LoVo (cell line): ENCODE data around the gene IFIT3.

ENCODE experiments used
- DNase-seq: peaks from one replicate; pipeline ENCODE4 v3.0.0-alpha.2; 2016; ENCODE audit warnings: low spot score

Gene IFIT3

DNA sequence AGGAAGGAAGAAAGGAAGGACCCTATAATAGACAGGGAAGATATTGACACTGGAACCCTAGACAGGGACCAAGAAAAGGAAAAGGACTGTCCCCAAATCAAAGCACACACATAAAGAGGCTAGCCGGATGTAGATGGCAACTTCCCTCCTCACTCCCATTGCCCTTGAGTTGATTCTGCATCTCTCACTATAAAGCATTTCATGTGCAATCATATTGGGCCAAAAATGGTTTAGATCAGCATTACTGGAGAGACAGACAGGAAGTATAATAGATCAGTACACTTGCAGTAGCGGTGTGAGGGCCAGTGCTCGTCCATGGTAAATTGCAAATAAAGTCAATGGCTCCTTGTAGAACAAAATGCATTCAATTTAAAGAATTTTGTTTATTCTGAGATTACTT, 8.4 kb downstream of the IFIT3 start:
- DNase-seq, result no peak

DNA sequence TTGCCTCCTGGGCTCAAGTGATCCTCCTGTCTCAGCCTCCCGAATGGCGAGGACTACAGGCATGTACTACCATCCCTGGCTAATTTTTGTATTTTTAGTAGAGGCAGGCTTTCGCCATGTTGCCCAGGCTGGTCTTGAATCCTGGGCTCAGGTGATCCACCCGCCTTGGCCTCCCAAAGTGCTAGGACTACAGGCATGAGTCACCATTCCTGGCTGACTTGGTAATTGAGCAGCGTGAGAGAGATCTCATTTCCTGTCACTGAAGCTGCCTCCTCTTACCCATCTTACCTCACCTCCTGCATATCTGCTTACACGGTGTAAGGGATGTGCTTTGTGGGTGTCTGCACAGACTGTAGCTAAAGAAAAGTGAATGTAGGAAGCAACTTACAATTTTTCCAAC, 9.7 kb downstream of the IFIT3 start:
- DNase-seq, result peak; percentile 13

DNA sequence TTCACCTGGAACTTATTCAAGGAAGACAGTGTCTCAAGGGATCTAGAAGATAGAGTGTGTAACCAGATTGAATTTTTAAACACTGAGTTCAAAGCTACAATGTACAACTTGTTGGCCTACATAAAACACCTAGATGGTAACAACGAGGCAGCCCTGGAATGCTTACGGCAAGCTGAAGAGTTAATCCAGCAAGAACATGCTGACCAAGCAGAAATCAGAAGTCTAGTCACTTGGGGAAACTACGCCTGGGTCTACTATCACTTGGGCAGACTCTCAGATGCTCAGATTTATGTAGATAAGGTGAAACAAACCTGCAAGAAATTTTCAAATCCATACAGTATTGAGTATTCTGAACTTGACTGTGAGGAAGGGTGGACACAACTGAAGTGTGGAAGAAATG, 10.9 kb downstream of the IFIT3 start:
- no peak for DNase-seq

DNA sequence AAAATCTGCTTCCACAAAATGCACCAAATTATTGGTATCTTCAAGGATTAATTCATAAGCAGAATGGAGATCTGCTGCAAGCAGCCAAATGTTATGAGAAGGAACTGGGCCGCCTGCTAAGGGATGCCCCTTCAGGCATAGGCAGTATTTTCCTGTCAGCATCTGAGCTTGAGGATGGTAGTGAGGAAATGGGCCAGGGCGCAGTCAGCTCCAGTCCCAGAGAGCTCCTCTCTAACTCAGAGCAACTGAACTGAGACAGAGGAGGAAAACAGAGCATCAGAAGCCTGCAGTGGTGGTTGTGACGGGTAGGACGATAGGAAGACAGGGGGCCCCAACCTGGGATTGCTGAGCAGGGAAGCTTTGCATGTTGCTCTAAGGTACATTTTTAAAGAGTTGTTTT, 12.1 kb downstream of the IFIT3 start:
- no peak for DNase-seq

DNA sequence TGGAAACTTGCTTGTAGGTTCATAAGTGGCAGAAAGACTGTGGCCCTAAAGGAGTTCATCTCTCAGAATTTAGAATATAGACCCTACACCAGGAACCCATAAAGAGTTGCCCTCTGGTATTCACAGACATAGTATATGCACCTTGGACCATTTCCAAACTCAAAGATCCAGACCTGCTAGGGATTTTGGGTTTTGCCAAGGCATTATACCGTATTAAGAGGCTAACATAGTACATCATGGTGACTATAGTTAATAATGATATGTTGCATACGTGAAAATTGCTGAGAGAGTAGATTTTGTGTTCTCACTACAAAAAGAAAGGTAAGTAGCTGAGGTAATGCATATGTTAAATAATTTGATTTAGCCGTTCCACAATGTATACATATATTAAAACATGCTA, 13.9 kb downstream of the IFIT3 start:
- no peak for DNase-seq

DNA sequence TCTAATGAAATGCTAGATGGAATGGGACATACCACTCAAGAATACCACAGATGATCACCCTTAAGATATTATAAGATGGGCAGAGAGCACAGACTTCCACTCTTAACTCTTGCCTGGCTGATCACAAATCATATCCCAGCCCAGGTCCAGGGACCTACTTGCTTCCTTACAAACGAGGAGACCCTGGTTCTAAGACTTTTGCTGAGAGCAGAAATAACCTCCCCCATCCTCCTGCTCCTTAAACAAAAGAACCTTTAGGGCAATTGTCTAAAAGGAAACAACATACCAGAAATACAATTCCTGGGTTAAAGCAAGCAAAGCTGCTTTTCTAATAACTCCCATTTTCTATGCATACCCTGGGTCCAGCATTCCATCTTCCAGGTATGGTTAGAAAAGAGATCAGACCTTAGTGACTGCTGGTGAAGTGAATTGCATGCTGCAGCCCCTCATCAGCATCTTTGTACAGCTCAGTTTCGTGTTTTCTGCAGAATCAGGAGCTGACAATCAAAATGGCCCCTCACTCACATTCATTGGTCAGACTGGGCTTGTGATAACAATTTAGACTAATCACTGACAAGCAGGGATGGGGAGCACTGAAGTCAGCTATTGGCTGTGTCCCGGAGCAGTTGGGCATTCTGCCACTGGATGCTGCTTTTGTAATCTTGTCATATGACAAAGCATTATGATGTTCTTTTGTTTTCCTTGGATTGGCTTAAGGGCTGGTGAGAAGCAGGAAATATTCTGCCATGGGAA, 14.6 kb downstream of the IFIT3 start:
- DNase-seq, result no peak

DNA sequence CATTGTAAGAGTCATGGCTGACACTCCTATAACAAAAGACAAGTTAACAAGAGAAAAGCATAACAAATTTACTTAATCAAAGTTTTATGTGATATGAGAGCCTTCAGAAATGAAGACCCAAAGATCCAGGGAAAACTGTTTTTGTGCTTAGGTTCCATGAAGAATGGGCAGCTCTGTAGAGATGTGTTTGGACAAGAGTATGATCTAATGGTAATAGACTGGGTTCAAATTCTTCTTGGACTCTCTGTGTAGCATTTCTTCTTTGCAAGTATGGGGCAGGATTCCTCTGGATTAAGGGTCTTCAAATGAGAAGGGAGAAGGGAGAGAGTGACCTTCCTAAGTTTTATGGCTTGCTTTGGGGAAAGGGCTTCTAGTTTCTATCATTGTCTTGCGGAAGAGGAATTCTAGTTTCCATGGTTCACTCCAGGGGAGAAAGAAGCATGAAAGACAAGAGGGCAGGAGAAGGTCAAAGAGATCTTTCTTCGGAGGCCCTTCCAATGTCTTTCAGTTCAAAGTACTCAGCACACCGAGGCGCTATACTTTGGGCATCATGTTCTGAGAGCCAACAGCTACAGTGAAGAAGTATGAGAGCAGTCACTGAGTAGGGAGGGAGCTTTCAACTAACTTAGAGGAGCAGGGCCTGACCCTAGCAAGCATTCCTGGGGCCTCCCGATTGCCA, 15.4 kb downstream of the IFIT3 start:
- DNase-seq, result no peak

DNA sequence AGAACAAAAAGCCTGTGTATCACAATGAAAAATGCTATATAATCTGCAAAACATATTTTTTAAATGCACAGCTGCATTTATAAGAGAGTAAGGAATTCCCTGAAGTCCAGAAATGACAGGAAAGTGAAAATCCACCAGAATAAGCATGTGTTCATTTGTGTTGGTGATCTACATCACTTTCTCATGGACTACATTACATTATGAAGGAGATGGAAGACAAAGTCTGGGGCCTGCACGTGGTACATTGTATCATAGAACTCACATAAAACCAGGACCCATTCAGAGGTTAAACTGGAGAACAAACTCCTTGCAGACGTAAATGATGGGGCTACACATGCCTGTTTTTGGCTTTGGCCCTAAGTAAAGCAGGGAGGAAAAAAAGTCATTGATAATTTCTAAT, 16.4 kb downstream of the IFIT3 start:
- no peak for DNase-seq

DNA sequence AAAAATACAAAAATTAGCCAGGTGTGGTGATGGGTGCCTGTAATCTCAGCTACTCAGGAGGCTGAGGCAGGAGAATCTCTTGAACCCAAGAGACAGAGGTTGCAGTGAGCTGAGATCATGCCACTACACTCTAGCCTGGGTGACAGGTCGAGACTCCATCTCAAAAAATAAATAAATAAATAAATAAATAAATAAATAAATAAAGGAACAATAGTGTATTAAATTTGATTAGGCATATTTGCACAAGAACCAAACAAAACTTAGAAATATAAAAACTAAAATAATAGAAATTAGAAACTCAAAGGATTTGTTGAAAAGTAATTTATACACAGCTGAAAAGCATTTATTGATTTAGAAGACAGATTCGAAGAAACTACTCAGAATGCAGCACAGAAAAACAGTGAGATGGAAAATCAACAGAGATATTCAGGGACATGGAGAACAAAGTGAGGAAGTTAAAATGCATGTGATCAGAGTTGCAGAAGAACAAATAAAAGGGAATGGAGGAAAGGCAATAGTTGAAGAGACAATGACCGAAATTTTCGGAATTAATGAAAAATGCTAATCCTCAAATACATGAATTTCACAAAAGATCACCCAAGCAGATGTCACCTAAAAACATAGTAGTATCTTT, 17.7 kb downstream of the IFIT3 start:
- no peak for DNase-seq

DNA sequence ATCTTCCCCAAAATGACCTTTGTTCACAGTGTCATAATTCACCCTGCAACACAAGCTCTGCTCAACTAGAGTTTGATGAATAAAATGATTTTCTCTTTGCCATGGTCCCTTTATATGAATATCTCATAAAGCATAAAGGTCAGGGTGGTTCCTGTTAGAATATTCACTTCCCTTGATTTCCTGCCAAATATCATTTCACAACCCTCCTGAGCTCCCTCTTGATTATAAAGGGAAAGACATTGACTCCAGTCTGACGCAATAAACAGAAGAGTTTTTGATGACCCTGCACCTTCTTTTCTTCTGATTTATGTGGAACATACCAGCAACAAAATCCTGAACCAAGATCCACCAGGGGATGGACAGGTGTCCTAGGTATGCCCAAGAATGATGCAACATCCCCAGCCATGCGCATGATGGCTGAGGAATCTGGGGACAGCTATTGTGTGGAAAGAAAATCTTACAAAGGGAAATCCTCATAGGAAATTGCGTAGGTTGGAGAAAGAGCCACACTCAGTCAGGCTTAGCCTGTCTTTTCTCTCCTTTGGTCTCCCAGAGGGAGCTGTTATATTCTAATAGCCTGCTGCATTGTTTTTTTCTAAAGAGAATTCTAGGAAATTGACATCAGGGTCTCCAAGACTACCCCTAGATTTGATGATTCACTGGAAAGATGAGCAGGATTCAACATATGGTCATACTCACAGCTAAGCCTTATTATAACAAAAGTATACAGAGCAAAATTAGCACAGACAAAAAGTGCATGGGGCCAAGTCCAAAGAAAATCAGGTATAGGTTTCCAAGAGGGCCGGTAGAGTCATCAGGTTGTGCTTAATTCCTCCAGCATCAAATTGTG, 18.8 kb downstream of the IFIT3 start:
- DNase-seq, result peak; percentile 64

DNA sequence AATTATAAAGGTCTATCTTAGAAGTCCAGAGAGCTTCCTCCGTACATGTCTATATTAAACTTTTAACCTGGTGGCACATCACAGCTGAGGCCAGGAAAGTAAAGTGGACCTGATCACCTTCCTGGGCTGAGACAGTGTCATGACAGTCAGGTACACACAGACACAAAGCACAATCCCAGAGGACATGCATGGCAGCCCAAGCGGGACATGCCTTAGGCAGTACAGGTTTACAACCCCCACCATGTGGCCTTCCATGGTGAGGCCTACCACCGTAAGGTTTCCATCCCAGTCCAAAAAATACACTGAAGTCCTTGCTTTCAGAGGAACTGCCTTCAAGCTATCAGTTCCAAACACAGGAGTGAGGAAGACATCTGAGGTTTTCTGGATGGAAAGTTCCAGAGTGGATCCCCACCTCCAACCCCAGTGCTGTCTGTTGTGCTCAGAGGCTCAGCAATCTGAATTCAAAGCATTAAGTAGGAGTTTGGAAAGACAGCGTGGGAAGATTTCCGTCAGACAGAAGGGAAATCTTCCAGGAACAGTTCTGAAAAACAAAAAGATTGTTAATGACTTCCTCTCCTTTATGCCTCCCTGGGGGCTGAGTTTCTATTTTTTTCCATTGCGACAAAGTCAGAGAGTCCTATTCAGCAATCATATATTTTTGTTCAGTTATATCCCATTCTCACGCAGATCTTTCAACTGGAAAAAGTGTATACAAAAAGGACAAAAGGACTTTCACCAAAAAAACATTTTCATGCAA, 20.1 kb downstream of the IFIT3 start:
- DNase-seq, result no peak

DNA sequence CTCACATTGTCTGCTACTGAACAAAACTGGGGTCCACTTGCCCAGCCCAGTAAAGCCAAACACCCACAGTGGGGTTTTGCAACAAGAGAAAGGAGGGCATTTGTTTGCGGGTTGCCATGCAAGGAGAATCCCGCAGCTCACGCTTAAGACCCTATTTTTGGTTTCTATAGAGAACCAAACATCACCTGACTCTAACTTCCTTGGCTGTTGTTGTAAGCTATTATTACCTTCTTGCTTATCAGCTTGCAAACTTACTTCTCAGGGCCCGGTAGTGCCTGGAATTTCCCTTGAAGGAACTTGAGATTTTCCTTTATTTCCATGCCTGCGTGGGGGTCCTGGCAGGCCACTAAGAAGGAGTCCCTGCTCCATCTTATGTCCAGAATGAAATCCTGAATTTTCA, 20.7 kb downstream of the IFIT3 start:
- DNase-seq, result no peak

DNA sequence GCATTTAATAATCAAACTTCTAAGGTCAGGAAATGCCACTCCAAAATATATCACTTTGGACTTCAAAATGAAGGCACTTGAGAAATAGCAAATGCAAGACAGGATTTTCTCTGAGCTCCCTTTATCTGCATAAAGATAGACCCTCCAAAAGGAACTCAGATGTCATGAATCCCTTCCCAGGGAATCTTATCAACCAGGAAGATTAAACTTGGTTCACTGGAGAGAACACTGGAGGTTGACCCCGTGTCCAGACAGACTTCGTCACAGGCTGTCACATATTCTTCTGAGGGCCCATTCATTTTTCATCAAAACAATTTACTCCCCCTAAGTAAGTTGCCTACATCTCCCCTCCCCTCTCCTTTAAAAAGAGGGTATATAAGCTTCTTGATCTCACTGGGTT, 21.2 kb downstream of the IFIT3 start:
- DNase-seq, result no peak

DNA sequence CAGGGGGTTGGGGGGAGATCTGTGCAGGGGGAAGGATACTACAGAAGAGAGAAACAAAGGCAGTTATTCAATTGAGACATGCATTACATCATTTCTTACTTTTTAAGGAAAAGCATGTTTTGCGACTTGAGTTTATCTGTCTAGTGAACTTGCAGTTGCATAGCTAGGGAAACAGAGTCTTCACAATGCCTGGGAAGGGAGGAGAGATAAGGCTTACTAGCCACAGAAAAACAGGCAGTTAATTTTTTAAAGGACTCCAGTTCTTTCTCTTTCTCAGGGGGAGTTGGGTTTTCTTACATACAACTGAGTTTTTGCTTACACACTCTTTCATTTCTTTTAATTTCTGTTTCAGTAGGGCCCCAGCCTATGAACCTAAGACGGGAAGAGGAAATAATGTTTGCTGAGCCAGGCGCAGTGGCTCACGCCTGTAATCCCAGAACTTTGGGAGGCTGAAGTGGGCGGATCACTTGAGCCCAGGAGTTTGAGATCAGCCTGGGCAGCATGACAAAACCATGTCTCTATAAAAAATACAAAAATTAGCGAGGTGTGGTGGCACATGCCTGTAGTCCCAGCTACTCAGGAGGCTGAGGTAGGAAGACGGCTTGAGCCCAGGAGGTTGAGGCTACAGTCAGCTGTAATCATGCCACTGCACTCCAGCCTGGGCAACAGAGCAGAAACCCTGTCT, 23.0 kb downstream of the IFIT3 start:
- peak; percentile 13 for DNase-seq

DNA sequence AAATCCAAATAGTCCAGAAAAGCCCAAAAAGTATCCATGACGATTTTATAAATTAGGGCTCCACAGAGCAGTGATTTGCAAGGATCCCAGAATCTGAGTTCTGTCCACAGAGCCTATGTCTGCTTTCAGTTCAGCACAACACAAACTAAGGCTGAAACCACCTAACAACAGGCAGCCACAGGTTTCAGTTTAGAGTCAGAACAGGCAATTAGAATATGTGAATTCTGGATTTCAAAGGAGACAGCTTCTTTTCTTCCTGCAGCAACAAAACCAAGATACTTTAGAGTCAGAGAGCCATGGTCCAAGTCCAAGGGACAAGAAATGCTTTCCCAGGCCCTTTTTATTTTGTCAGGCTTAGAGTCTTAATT, 23.6 kb downstream of the IFIT3 start:
- peak; percentile 9 for DNase-seq

DNA sequence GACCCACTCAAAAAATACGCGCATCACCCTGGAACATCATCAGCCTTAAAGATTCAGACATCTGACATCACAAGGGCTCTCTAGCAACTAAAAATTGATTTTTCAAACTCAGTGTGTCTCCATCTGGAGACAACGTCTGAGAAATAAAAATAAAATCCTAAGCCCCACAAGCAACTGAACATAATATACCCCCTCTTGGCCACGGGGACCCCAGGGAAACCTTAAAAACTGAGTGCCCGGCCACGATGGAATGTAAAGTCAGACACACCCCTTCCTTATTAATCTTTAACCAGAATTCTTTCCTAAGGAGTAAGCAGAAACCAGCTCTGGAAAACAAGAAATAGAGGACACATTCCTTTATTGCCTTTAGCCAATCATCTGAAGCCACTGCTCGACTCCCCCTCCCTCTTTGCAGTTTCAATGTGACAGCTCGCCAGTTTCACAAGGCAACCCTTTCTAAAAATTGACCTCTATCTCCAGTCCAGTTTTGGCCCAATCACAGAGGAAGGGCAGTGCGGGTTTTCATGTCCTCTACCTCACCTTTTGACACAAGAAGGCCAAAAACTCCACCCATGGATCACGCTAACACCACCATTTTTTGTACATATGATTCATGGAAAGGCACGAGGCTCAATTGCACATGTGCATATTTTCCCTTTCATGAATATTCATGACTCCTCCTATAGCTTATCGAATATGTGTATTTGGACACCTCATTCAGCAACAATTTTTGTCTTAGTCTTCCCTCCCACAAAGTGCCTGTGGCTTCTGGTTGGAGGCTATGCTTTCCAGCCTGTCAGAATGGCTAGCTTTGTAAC, 24.2 kb downstream of the IFIT3 start:
- DNase-seq, result peak; percentile 85

DNA sequence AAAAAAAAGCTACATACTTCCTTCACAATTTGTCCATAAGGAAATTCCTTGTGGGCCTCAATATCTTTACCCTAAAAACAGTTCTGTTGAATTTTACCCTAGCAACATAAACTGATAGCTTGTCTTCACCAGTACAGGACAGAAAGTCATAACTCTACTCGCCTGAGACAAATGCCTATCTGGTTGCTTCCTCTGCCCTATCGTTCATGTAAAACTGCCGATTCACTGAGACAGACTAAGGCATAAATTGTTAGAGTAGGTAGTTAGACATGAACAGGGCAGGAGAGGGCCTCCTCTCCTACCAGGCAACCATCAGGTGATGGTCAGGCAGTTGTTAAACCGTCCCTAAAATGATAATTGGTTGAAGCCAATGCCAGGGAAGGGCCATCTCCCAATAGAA, 25.0 kb downstream of the IFIT3 start:
- no peak for DNase-seq

DNA sequence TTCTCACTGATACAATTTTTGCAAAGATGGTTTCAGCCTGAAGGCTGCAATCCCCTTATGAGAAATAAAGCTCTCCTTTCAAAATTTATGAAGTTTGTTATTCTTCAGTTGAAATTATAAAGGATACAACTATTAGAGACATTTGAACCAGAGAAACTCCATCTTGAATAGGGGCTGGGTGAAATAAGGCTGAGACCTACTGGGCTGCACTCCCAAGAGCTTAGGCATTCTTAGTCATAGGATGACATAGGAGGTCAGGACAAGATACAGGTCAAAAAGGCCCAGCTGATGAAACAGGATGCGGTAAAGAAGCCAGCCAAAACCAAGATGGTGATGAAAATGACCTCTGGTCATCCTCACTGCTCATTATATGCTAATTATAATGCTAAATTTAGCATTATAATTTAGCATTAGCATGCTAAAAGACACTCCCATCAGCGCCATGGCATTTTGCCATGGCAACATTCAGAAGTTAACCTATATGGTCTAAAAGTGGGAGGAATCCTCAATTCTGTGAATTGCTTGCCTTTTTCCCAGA, 27.7 kb downstream of the IFIT3 start:
- DNase-seq, result no peak

DNA sequence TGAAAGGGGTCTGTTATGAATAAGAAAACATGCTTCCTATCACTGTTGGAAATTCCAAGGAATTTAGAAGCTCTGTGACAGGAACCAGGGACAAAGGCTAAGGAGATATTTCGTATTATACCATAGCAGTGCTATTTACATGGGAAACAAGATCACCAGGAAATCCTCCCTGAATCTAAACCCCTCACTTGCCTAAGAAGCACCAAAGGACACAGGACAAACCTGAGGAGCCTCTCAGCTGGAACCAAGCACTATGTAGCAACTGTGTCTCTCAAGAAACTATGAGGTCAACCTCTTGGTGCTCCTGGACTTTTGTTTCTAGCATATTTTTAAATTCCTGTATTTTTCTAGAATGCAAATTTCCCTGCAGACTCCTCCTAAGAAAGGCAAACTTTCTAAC, 29.3 kb downstream of the IFIT3 start:
- DNase-seq, result no peak

DNA sequence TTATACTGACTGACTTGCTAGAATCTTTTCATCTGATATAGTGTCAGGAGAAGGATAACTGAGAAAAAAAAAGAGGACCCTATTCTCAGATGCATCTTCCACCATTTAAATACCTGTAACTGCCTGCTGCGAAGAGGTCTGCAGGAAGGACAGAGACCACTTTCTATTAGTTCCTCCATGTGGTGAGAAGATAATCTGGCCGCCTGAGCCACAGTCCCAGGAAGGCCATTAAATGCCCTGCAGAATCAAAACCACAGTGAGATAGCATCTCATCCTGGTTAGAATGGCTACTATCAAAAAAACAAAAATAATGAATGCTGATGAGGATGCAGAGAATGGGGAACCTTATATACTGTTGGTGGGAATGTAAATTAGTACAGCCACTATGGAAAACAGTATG, 30.2 kb downstream of the IFIT3 start:
- no peak for DNase-seq
